HG02571 (cell line): ENCODE results near the gene STK40.
A peak's percentile ranks its signal among the peaks of the same experiment; 100 is the strongest.

Source experiments
- ATAC-seq: cut with Tn5 transposase; IDR thresholded peaks from one replicate; pipeline ENCODE4 v1.9.1; 2021; ENCODE audit warnings: mild to moderate bottlenecking, moderate library complexity; ENCODE audit not compliant: unreplicated experiment

Gene STK40, protein sequence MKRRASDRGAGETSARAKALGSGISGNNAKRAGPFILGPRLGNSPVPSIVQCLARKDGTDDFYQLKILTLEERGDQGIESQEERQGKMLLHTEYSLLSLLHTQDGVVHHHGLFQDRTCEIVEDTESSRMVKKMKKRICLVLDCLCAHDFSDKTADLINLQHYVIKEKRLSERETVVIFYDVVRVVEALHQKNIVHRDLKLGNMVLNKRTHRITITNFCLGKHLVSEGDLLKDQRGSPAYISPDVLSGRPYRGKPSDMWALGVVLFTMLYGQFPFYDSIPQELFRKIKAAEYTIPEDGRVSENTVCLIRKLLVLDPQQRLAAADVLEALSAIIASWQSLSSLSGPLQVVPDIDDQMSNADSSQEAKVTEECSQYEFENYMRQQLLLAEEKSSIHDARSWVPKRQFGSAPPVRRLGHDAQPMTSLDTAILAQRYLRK

GRCh38 chr1:36385410-36386264 is at the start of gene STK40:
Gene STK40 (minus strand): TSS chr1:36385924. CDS start chr1:36361332, 24,592 bp downstream.
- ATAC-seq = peak; percentile 92

DNA sequence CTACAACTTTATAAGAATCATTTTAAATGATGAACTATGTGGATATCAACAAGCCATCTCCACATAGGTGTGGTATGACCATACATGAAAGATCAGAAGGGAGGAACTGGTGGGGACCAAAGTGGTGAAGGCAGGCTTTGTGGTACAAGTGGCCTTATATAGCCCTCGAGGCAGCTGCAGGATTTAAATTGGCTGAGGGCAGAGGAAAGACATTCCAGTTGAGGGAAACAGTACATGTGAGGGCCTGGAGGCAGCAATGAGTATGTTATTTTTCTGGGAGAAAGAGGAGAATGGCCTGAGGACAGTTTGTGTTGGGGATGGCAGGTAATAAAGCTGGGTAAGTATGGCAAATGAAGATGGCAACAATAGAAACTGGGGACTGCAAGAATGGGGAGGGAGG is 47.4 kb upstream of the STK40 start:
- ATAC-seq = no peak

- no peak for ATAC-seq
Observed at GRCh38 chr1:36432616-36433015, 46.9 kb upstream of the STK40 start.

DNA sequence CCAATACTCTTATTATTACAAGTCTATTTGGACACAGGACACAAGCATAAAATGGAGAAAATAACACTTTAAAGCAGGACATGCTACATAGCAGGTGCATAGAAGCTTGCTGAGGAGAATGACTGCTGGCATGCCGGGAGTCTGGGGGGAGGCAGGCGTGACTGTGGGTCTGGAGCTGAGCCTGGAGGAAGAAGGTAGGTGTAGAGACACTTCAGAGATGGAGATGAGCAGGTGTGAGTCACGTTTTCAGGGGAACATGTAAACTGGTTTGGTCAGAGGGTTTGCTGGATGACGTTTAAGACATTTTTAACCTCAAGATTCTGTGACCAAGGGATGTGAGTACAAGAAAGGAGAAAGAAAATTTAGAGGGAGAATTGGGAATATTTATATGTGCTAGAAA is 40.1 kb upstream of the STK40 start:
- no peak for ATAC-seq

DNA sequence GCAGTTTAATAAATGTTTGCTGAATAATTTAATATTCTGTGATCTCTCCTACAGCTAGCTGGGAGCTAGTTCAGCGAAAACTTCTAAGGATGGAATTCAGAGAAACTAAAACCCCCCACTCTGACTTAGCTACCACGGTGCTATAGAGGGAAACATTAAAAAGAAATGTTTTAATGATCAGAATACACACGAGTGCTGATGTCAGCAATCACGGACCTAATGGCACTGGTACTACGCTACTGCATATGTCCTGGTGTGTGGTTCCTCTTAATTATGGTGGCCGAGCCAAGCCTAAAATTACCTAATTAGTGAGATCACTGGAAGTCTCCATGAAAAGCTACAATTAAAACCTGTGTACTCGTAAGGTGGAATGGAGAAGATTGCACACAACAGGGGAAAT is 35.9 kb upstream of the STK40 start:
- no peak for ATAC-seq

GRCh38 chr1:36420836-36421317 is 35.2 kb upstream of the STK40 start:
- ATAC-seq = no peak

GRCh38 chr1:36420409-36420808 is 34.7 kb upstream of the STK40 start:
- no peak for ATAC-seq

GRCh38 chr1:36419569-36419968 is 33.8 kb upstream of the STK40 start:
- no peak for ATAC-seq

DNA sequence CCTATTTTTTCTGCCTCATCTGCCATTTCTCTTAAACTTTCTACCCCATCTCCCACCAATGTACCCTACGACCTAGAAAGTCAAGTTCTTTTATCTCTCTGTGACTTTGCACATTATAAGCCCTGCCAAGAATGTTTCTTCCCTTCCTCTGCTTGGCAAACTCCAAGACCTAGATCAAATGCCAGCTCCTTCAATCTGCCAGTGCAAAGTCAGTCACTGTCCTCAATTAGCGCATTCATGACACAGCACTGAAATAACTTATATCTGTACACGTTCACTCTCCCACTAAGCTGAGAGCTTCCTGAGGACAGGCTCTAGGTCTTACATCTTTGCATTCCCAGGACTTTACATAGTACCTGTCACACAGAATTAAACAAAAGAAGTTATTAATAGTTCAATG is 33.4 kb upstream of the STK40 start:
- no peak for ATAC-seq

DNA sequence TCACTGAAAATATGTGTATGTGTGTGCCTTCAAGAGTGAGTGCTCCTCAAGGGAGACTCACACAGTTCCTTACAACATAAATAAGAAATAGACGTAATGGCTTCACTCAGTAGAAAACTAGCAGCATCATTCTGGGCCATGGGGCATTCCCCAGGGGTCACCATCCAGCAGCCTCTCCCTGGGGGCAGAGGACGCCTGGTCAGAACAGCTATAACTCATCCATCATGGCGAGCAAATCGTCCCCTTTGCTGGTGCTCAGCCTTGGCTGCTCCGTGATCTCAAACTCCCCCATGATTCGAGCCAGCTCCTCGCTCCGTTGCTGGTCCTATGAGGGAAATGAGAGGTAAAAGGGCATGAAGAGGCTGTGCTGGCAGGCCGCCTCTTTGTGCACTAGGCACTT is 32.2 kb upstream of the STK40 start:
- ATAC-seq = no peak

DNA sequence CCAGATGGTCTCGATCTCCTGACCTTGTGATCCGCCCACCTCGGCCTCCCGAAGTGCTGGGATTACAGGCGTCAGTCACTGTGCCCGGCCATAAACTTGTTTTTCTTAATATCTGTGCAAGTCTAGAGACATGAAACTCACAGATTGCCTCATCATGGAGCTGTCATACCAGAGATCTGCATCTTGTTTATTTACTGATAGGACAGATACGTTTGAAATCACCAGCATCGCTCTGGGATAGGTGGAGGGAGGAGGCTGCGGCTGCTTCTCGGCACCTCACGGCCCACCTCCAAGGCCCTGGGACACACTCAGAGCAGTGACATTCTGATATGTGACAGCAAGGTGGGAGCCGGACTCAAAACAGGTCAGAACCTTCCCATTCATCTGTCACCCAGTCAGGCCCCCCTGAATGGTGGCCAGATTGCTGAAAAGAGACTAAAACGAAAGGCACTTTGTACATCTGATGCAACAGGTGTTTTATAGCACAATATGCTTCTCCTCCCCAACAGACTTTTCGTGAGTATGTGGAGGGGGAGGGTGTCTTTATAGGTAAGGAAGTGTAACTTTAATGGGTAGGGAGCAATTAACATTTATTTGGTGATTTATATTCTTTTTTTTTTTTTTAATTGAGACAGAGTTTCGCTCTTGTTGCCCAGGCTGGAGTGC is 30.1 kb upstream of the STK40 start:
- ATAC-seq = no peak

DNA sequence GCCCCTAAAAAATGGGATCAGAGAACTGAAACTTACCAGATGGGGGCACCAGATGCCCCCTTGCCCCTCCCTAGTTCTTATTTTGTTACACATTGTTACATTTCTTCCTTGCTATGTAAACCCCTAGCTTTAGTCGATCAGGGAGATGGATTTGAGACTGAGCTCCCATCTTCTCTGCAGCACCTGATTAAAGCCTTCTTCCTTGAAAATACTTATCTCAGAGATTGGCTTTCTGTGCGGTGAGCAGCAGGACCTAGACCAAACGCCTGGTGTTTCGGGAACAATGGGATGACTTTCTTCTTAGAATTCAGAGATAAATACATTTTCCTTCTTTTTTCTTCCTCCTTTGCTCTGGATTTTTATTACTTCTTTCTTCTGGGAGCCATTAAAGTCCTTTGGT is 28.7 kb upstream of the STK40 start:
- ATAC-seq = no peak

DNA sequence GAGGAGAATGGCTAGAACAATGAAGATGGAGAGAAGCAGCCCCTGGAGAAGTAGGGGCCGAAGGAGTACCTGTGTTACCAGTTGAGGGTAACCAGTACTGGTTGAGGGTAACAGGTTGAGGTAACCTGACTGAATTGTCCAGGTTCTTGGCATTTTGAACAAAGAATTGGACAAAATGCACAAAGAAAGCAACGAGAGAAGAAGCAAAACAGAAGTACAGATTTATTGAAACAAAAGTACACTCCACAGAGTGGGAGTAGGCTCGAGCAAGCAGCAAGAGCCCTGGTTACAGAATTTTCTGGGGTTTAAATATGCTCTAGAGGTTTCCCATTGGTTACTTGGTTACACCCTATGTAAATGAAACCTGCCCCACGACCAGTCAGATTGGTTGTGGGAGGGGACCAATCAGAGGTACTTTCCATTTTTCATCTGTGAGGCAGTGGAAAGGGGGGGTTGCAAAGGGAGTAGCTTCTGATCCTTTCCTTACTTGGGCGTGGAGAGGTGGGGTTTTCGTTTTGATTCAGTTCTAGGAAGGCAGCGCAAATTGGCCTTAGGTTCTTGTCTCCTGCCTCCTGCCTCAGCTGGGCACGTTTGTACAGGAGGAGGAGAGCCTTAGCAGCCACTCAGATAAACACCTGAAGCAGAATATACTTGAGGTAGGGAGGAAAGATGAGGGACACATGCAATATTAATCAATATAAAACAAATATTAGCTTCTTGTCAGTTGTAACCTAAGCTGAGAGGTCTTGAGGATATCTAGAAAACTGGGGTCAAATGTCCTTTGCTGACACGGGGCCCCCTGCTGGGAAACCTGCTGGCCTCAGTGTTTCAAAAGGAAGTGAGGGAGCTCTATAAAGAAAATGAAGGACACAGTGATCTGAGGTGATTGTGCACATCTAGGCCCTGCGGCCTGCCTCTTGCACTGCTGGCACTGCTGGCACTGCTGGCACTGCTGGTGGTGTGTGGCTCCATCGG is 26.2 kb upstream of the STK40 start:
- ATAC-seq = no peak

DNA sequence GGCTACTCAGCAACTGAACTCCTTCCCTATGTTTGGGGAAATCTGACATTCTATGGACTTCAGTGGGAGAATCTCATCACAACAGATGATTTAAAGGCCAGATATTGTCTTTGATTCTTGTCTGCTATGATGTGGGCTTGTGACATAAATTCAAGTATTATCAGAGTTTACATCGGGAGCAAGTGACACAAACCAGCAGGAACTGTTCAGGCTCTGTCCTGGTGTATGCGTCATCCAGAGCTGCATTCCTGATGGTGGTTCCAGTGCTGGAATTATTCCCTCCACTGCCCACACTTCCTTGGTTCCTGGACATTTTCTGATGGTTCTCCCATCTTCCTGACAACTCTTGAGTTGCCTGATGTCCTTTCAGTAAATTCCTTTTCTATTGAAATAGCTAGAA is 22.8 kb upstream of the STK40 start:
- no peak for ATAC-seq

DNA sequence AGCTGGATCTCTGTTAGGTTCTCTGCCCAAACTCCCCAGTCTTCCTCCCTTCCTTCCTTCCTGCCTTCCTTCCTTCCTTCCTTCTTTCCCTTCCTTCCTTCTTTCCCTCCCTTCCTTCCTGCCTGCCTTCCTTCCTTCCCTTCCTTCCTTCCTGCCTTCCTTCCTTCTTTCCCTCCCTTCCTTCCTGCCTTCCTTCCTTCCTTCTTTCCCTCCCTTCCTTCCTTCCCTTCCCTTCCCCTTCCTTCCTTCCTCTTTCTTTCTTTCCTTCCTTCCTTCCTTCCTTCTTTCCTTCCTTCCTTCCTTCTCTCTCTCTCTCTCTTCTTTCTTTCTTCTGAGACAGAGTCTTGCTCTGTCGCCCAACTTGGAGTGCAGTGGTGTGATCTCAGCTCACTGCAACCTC is 20.7 kb upstream of the STK40 start:
- no peak for ATAC-seq

DNA sequence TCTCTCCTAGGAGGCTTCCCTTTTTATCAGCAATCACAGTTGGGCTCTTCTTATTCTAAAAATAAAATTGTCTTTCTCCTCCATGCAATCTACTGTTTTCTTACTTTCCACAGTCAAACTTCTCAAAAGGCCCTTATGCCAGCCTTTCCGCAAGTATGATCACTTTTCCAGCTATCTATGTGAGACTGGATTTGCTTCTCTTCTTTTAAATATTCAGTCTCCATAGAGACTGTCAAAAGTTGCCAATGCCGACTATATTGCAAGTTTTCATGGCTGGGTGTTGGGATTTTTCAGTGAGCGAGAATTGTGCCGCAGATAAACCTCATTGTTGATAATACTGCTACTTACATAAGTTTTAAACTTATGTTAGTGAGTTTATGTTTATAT is 16.8 kb upstream of the STK40 start:
- no peak for ATAC-seq

DNA sequence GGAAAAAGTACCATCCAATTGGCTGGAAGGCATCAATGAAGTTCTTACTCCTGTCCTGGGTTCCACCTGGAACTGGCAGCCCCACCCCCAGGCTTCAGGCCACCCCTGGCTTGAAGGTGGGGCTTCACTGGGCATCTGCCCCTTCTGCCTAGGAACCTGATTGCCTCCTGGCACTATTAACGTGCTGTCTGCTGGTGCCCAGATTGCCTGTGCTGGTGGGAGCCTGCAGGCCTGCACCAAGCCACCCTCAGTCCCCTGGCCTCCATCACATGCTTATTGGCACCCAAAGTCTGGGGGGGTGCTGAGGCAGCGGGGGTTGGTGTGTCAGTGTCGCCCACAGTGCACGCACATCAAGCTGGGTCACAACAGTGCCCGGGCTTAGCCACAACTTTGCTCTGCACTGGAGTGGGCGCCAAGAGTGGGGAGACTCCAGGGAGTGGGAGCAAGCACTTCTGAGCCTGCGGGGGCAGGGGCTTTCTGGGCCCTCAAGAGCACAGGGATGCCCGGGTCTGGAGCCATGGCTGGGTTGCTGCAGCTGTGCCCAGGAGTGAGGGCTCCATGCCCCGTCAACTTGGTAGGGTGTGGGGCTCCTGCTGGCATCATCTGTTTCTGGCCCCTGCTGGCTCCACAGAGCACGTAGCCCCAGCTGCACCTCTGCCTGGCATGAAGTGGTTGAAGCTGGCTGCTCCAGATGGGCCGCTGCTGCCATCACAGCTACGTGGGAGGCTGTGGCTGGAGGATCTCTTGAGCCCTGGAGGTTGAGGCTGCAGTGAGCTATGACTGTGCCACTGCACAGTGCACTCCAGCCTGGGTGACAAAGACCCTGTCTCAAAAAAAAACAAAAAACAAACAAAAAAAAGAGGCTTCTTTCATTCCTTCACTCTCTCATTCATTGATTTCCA is 16.1 kb upstream of the STK40 start:
- no peak for ATAC-seq

- ATAC-seq = no peak
Observed at GRCh38 chr1:36400825-36401601, 15.3 kb upstream of the STK40 start.

- no peak for ATAC-seq
Observed at GRCh38 chr1:36400514-36400824, 14.7 kb upstream of the STK40 start.
